ENCODE results near the gene OR2T29. TPM values are rescaled to one million over a fixed set of nuclear protein-coding genes. Genes with fewer than 3 reads are reported as not detected.
"Not testable (repeated sequence)": the region's sequence is repeated elsewhere in the genome, so short reads cannot be mapped to it uniquely, and the experiment has no call there.

Gene OR2T29
- total RNA-seq, 3 donors from 2014 or later (not counting 1 experiment from before 2014, with no cell fraction given): not detected

DNA sequence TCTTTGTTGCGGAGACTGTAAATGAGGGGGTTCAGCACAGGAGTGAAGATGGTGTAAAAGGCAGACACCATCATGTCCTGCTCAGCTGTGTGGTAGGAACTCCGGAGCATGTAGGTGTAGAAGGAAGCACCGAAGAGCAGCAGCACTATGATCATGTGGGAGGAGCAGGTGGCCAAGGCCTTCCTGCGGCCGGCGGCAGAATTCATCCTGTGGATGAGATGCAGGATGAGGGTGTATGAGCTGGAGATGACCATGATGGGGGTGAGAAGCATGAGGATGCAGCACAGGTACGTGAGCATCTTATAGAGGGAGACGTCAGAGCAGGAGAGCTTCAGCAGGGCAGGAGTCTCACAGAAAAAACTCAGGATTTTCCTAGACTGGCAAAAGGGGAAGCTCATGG, 11.3 kb upstream of the OR2T29 start:
- H3K27ac ChIP-seq (ENCODE audit: low read length); DNase-seq; intact Hi-C loops (cut with micrococcal nuclease); ATAC-seq; H3K4me3 Mint-ChIP-seq; H3K36me3 Mint-ChIP-seq; H3K27ac Mint-ChIP-seq; H3K27me3 Mint-ChIP-seq (ENCODE audit: low read depth in 2 of 2); H3K4me3 ChIP-seq (ENCODE audit: low read length); H3K27me3 ChIP-seq (ENCODE audit: control insufficient read depth, insufficient read depth, low read length); H3K36me3 ChIP-seq (ENCODE audit: control insufficient read depth, insufficient read depth, low read length); H3K4me1 ChIP-seq (ENCODE audit: control insufficient read depth, insufficient read depth, low read length); H3K9me3 ChIP-seq (ENCODE audit: control insufficient read depth, insufficient read depth, low read length); H3K4me1 Mint-ChIP-seq; H3K9me3 Mint-ChIP-seq: not testable (repeated sequence)
- 91% methylated on average over 2 of the region's 8 CpGs for WGBS (ENCODE audit: insufficient coverage)

GRCh38 chr1:248572049-248572448, 9.5 kb upstream of the OR2T29 start:
- intact Hi-C loops (cut with micrococcal nuclease); H3K4me3 ChIP-seq (ENCODE audit: low read length); H3K27me3 ChIP-seq (ENCODE audit: control insufficient read depth, insufficient read depth, low read length); H3K27me3 Mint-ChIP-seq (ENCODE audit: low read depth in 2 of 2); H3K27ac ChIP-seq (ENCODE audit: low read length); H3K4me1 Mint-ChIP-seq; H3K36me3 Mint-ChIP-seq; H3K27ac Mint-ChIP-seq; H3K9me3 Mint-ChIP-seq; ATAC-seq; H3K4me3 Mint-ChIP-seq; DNase-seq; H3K4me1 ChIP-seq (ENCODE audit: control insufficient read depth, insufficient read depth, low read length); H3K36me3 ChIP-seq (ENCODE audit: control insufficient read depth, insufficient read depth, low read length); H3K9me3 ChIP-seq (ENCODE audit: control insufficient read depth, insufficient read depth, low read length): not testable (repeated sequence)
- no CpG with 5 or more reads among the region's 1 CpG for WGBS (ENCODE audit: insufficient coverage)

DNA sequence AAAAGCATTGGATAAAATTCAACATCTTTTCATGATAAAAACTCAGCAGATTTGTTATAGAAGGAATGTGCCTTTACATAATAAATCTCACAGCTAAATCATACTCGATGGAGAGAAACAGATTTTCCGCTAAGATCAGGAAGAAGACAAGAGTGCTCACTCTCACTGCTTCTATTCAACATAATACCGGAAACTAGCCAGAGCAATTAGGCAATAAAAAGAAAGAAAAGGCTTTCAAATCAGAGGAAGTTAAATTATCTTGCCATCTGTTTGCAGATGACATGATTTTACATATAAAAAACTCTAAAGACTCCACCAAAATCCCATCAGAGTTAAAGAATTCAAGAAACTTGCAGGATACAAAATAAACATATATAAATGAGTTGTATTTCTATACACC, 8.2 kb upstream of the OR2T29 start:
- H3K4me1 Mint-ChIP-seq; H3K27ac Mint-ChIP-seq; ATAC-seq; H3K9me3 ChIP-seq (ENCODE audit: control insufficient read depth, insufficient read depth, low read length); H3K27ac ChIP-seq (ENCODE audit: low read length); H3K9me3 Mint-ChIP-seq; intact Hi-C loops (cut with micrococcal nuclease); H3K4me3 ChIP-seq (ENCODE audit: low read length); H3K27me3 ChIP-seq (ENCODE audit: control insufficient read depth, insufficient read depth, low read length); H3K4me3 Mint-ChIP-seq; H3K36me3 Mint-ChIP-seq; DNase-seq; H3K36me3 ChIP-seq (ENCODE audit: control insufficient read depth, insufficient read depth, low read length); H3K4me1 ChIP-seq (ENCODE audit: control insufficient read depth, insufficient read depth, low read length); H3K27me3 Mint-ChIP-seq (ENCODE audit: low read depth in 2 of 2): not testable (repeated sequence)
- WGBS (ENCODE audit: insufficient coverage): 14% methylated on average over 2 of the region's 3 CpGs

DNA sequence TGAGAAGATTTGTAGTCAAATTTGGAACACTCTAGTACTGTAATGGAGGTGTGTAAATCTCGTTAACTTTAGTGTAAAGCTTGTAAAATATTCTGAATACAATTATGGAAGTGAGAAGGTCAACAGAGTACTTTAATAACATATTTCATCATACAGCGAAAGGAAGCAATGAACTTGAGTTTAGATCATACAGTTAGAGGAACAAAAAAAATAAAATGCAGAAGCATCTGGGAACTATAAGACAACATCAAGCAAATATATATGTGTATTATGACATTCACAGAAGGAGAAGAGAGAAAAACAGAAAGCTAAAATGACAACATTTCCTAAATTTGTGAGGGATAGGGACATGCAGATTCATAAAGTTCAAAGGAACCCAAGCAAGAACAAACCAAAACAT, 6.5 kb upstream of the OR2T29 start:
- H3K27ac ChIP-seq (ENCODE audit: low read length): not testable (repeated sequence)

DNA sequence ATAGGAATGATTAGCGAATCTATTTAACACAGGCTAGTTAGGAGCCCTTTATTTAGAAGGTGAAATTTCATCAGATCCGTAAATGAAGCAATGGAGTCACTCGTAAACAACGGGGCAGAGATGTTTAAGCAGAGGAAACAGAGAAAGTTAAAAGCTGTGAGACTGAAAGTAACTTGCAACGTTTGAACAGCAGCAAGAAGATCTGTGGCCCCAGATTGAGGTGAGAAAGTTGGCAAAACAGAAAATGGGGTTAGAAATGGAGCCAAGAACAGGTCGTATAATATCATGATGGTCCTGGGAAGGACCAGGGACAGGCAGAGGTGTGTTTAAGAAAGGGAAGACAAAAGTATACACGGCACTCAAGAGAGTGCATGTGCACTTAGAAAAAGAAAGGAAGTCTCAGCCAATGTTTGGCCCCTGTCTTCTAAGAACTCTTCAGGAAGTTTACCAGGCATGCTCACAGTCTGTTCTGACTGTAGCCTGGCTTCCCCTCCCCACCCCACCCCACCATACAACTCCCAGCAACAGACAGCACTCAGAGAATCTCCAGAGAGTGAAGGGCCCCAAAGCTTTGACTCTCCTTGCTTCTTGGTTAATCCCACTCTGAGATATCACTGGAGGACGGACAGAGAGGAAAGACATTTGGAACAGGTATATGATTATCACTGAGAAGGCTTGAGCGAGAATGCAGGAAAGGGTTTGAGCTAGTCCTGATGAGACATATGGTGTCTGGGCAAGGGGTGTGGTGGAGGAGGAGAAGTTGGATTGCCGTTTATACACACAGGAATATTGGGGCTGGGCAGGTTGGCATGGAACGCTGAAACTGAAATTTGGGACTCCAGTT, 3.2 kb upstream of the OR2T29 start:
- peak in 1 of 2 donors; percentile 39 for DNase-seq
- H3K27ac ChIP-seq (ENCODE audit: low read length): not testable (repeated sequence)

More for the DNA sequence above, 6.5 kb upstream of the OR2T29 start:
- H3K4me3 Mint-ChIP-seq; H3K27me3 ChIP-seq (ENCODE audit: control insufficient read depth, insufficient read depth, low read length); H3K36me3 ChIP-seq (ENCODE audit: control insufficient read depth, insufficient read depth, low read length); H3K9me3 Mint-ChIP-seq; H3K36me3 Mint-ChIP-seq; intact Hi-C loops (cut with micrococcal nuclease); ATAC-seq; H3K4me3 ChIP-seq (ENCODE audit: low read length); H3K27me3 Mint-ChIP-seq (ENCODE audit: low read depth in 2 of 2); H3K9me3 ChIP-seq (ENCODE audit: control insufficient read depth, insufficient read depth, low read length); H3K27ac Mint-ChIP-seq; H3K4me1 Mint-ChIP-seq; H3K4me1 ChIP-seq (ENCODE audit: control insufficient read depth, insufficient read depth, low read length); DNase-seq: not testable (repeated sequence)
- no CpG with 5 or more reads among the region's 2 CpGs for WGBS (ENCODE audit: insufficient coverage)

DNA sequence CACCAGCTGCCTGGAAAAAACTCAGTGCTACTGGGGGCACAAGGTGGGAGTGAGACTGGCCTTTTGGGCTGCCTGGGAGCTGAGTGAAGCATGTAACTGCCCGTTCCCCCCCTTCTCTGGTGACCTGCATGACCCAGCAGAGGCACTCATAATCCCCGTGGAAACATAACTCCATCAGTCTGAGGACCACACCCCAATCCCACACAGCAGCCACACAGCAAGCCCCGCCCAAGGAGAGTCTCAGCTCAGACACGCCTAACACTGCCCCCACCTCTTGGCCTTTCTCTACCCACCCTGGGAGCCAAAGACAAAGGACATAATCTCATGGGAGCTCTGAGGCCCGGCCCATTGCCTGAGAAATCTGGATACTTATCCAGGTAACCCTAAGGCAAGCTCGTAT, 11.5 kb downstream of the OR2T29 start:
- no CpG with 5 or more reads among the region's 6 CpGs for WGBS (ENCODE audit: insufficient coverage)
- H3K27ac ChIP-seq (ENCODE audit: low read length); ATAC-seq; H3K9me3 Mint-ChIP-seq; H3K27me3 ChIP-seq (ENCODE audit: control insufficient read depth, insufficient read depth, low read length); H3K36me3 ChIP-seq (ENCODE audit: control insufficient read depth, insufficient read depth, low read length); DNase-seq; H3K9me3 ChIP-seq (ENCODE audit: control insufficient read depth, insufficient read depth, low read length); intact Hi-C loops (cut with micrococcal nuclease); H3K4me1 Mint-ChIP-seq; H3K27ac Mint-ChIP-seq; H3K36me3 Mint-ChIP-seq; H3K4me3 Mint-ChIP-seq; H3K4me1 ChIP-seq (ENCODE audit: control insufficient read depth, insufficient read depth, low read length); H3K27me3 Mint-ChIP-seq (ENCODE audit: low read depth in 2 of 2); H3K4me3 ChIP-seq (ENCODE audit: low read length): not testable (repeated sequence)

More for the DNA sequence above, 3.2 kb upstream of the OR2T29 start:
- H3K36me3 ChIP-seq (ENCODE audit: control insufficient read depth, insufficient read depth, low read length); H3K4me1 ChIP-seq (ENCODE audit: control insufficient read depth, insufficient read depth, low read length); intact Hi-C loops (cut with micrococcal nuclease); H3K36me3 Mint-ChIP-seq; H3K27me3 Mint-ChIP-seq (ENCODE audit: low read depth in 2 of 2); H3K27me3 ChIP-seq (ENCODE audit: control insufficient read depth, insufficient read depth, low read length); H3K4me1 Mint-ChIP-seq; H3K4me3 ChIP-seq (ENCODE audit: low read length); H3K9me3 Mint-ChIP-seq; H3K9me3 ChIP-seq (ENCODE audit: control insufficient read depth, insufficient read depth, low read length): not testable (repeated sequence)
- 0% methylated on average over 4 of the region's 11 CpGs for WGBS (ENCODE audit: insufficient coverage)
- peak in 2 of 3 donors; percentile 29 to 32 for ATAC-seq
- Mint-ChIP-seq H3K4me3 (peak overlapping the region; percentile 42), H3K27ac (peak overlapping the region in 1 of 2 donors; percentile 74)

DNA sequence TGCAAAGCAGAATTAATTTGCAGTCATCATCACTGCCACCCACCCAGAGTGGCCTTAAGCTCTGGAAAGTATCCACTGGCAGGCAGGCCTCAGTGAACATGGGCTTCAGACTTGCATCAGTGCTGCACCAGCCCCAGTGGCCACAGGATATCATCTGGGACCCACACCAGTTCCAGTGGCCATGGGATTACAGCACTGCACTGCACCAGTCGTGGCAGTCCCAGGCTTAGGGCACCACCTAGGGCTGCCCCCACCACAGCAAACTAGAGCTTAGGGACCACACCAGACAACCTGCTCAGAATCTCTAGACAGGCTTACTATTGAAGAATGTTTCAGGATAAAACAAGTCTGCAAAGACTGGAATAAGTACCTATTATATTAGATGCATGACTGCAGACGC, 15.2 kb downstream of the OR2T29 start:
- H3K4me1 ChIP-seq (ENCODE audit: control insufficient read depth, insufficient read depth, low read length); H3K36me3 Mint-ChIP-seq; H3K4me1 Mint-ChIP-seq; DNase-seq; H3K27me3 ChIP-seq (ENCODE audit: control insufficient read depth, insufficient read depth, low read length); H3K4me3 ChIP-seq (ENCODE audit: low read length); ATAC-seq; H3K27ac Mint-ChIP-seq; H3K27ac ChIP-seq (ENCODE audit: low read length); H3K9me3 ChIP-seq (ENCODE audit: control insufficient read depth, insufficient read depth, low read length); intact Hi-C loops (cut with micrococcal nuclease); H3K36me3 ChIP-seq (ENCODE audit: control insufficient read depth, insufficient read depth, low read length); H3K4me3 Mint-ChIP-seq; H3K9me3 Mint-ChIP-seq; H3K27me3 Mint-ChIP-seq (ENCODE audit: low read depth in 2 of 2): not testable (repeated sequence)
- WGBS (ENCODE audit: insufficient coverage): no CpG with 5 or more reads among the region's 2 CpGs

DNA sequence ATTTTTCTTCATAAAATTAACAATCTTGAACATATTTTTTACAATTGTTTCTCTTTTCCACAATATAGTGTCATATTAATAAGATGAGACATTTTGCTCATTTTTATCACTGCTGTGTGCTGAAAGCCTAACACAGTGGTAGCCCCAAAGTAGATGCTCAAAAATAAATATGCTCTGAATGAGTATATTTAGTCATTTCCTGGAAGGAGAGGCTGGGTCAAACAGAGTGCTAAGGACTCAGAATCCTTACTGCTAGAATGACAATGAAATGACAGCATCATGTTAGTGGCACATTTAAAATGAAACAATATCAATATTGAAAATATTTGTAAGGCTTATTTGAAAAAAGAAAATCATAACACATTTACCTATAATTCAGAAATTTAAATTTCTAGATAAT, 25.1 kb downstream of the OR2T29 start:
- H3K27ac Mint-ChIP-seq, DNase-seq: not testable (repeated sequence)

More for the DNA sequence above, 25.1 kb downstream of the OR2T29 start:
- H3K4me1 Mint-ChIP-seq; H3K9me3 Mint-ChIP-seq; H3K36me3 ChIP-seq (ENCODE audit: control insufficient read depth, insufficient read depth, low read length); H3K27me3 Mint-ChIP-seq (ENCODE audit: low read depth in 2 of 2); H3K4me1 ChIP-seq (ENCODE audit: control insufficient read depth, insufficient read depth, low read length); H3K4me3 Mint-ChIP-seq; ATAC-seq; H3K4me3 ChIP-seq (ENCODE audit: low read length); H3K36me3 Mint-ChIP-seq; H3K9me3 ChIP-seq (ENCODE audit: control insufficient read depth, insufficient read depth, low read length); H3K27me3 ChIP-seq (ENCODE audit: control insufficient read depth, insufficient read depth, low read length); H3K27ac ChIP-seq (ENCODE audit: low read length); intact Hi-C loops (cut with micrococcal nuclease): not testable (repeated sequence)
